Measurements from ENCODE around the gene AQP5. TPM values are rescaled to one million over a fixed set of nuclear protein-coding genes. Genes with fewer than 3 reads are reported as not detected.

Gene AQP5
- total and polyA plus RNA-seq, 2 of the 8 experiments (the other 6 are each of a cell fraction or from before 2014, with no cell fraction given), result 2.5 to 3.2 TPM

DNA sequence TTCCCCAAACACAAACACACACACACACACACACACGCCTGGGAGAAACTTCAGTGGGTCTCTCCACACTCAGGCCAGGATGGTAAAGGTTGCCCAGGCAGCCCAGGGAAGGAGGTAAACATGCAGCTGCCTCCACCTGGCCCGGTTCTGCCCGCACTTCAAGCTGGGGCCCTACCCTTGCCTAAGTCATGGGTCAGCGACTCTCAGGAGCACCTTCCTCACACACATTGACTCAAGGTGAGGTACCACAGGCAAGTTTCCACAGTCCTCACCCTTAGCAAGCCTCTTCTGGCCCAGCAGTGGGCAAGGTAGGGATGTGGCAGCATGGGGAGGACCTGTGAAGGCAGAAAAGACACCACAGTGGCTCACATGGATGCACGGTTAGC lies 43.9 kb upstream of the AQP5 start:
- H2BK20ac ChIP-seq (ENCODE audit: low read length), result no peak overlapping the region
- peak overlapping the region; percentile 78 for H3K4ac ChIP-seq (replicated peaks; ENCODE audit: insufficient read length, low read depth, low read length)
- DNase-seq (ENCODE audit: low read depth in 1 of 2, low spot score in 2 of 2), result no peak
- no peak overlapping the region for H3K4me2 ChIP-seq (ENCODE audit: insufficient read depth in 1 of 2, low read depth in 2 of 2, low read length in 2 of 2)
- H3K9ac ChIP-seq (replicated peaks in 1 of 4; ENCODE audit: extremely low read depth in 1 of 4, low read depth in 3 of 4, low read length in 3 of 4), result no peak overlapping the region
- H2BK5ac ChIP-seq (ENCODE audit: low read depth, low read length), result no peak overlapping the region
- H4K91ac ChIP-seq (replicated peaks; ENCODE audit: insufficient read length, low read length), result no peak overlapping the region
- TF ChIP-seq BRCA1 (IDR thresholded peaks at IDR 0.05; ENCODE audit: low read depth, low read length) (no peak), TEAD4 (IDR thresholded peaks at IDR 0.05; ENCODE audit: low read depth, low read length) (no peak), CHD1 (IDR thresholded peaks at IDR 0.05; ENCODE audit: low read depth, low read length) (no peak), SRF (IDR thresholded peaks at IDR 0.05; ENCODE audit: low read depth, low read length) (no peak), E2F6 (IDR thresholded peaks at IDR 0.05) (no peak), RNF2 (IDR thresholded peaks at IDR 0.05; ENCODE audit: borderline replicate concordance, low read depth, low read length, missing control alignments, poor library complexity, severe bottlenecking) (no peak), TAF1 (IDR thresholded peaks at IDR 0.05; ENCODE audit: low read depth, low read length) (no peak), RBBP5 (IDR thresholded peaks at IDR 0.05; ENCODE audit: borderline replicate concordance, low read depth, low read length) (no peak)
- no peak overlapping the region; the same call in 1 of the 2 replicates for H4K8ac ChIP-seq (ENCODE audit: extremely low read depth, insufficient read depth, low read length)
- H3K23ac ChIP-seq (ENCODE audit: insufficient read length), result no peak overlapping the region
- H2BK120ac ChIP-seq (replicated peaks; ENCODE audit: low read depth, low read length), result no peak overlapping the region
- no peaks in the 10 kb centered on the region for H3K79me1 ChIP-seq (ENCODE audit: low read depth, low read length)
- H4K20me1 ChIP-seq (replicated peaks in 1 of 2; ENCODE audit: control insufficient read depth in 1 of 2, insufficient read depth in 2 of 2, low read length in 2 of 2), result no peaks in the 10 kb centered on the region
- H2BK12ac ChIP-seq (ENCODE audit: low read depth, low read length), result no peak overlapping the region
- no peak overlapping the region for H4K5ac ChIP-seq (ENCODE audit: insufficient read length, low read depth, low read length)
- H2BK15ac ChIP-seq (ENCODE audit: low read length), result peak overlapping the region; percentile 75; the same call in 1 of the 2 replicates
- H3K18ac ChIP-seq (ENCODE audit: extremely low read depth, low read length), result no peak overlapping the region
- H3K56ac ChIP-seq (replicated peaks; ENCODE audit: insufficient read length, low read depth, low read length), result no peak overlapping the region
- H3K23me2 ChIP-seq (ENCODE audit: low read depth, low read length), result no peaks in the 10 kb centered on the region
- H3K4me3 ChIP-seq (ENCODE audit: extremely low read depth in 1 of 4, insufficient read depth in 2 of 4, low read depth in 3 of 4, low read length in 4 of 4), result no peak overlapping the region
- ChIA-PET CTCF (ENCODE audit: partially characterized antibody) (interaction anchor here (0.6 to 2.9 kb wide), 6 partner anchors 12 to 49 kb away, joined by 3 to 13 read pairs (median 3); no protein-coding TSS in a partner anchor), POLR2A (ENCODE audit: partially characterized antibody) (no interaction called here)
- H2AFZ ChIP-seq (ENCODE audit: low read length), result 0 out of 2 replicates have a peak overlapping the region, but pooled peaks have one; percentile 42
- no peak overlapping the region; the same call in 1 of the 2 replicates for H2AK5ac ChIP-seq (ENCODE audit: low read depth, low read length)
- no peak overlapping the region for H3K27ac ChIP-seq (ENCODE audit: low read depth, low read length)
- WGBS, 2 experiments (ENCODE audit: extremely low coverage in 1 of 2, insufficient coverage in 1 of 2, insufficient read length in 1 of 2, insufficient replicate concordance in 2 of 2, low coverage in 1 of 2, low lambda C conversion rate in 2 of 2, missing lambda C conversion rate in 1 of 2), result 83% methylated on average over 5 of the region's 5 CpGs; no CpG with 5 or more reads in 1 of the 2 experiments
- H3K36me3 ChIP-seq (ENCODE audit: control insufficient read depth in 2 of 4, insufficient read depth in 4 of 4, low read length in 3 of 4), result no peaks in the 10 kb centered on the region
- H3K79me2 ChIP-seq (ENCODE audit: control insufficient read depth in 1 of 2, insufficient read depth in 2 of 2, low read length in 2 of 2), result no peaks in the 10 kb centered on the region
- no peak overlapping the region for H3K14ac ChIP-seq (ENCODE audit: insufficient read length)
- peaks cover 0 to 3% (median 3%) of the 10 kb centered on the region in 4 experiments; a peak in 2 of 7 replicates for H3K4me1 ChIP-seq (replicated peaks in 1 of 4; ENCODE audit: control insufficient read depth in 3 of 4, insufficient read depth in 4 of 4, low read length in 3 of 4)
- FAIRE-seq, result no peak
- H3K9me3 ChIP-seq (ENCODE audit: insufficient read depth in 2 of 2, low read depth in 1 of 2, low read length in 1 of 2), result no peaks in the 10 kb centered on the region
- no peaks in the 10 kb centered on the region; a peak in 1 of 7 replicates for H3K27me3 ChIP-seq (replicated peaks in 1 of 4; ENCODE audit: control insufficient read depth in 3 of 4, extremely low read depth in 1 of 4, insufficient read depth in 3 of 4, low read length in 3 of 4)

Data from H1 (cell line).